ENCODE measurements around the gene NXPH3. TPM values are rescaled to one million over a fixed set of nuclear protein-coding genes. Genes with fewer than 3 reads are reported as not detected.

The NXPH3 gene
- total and polyA plus RNA-seq, 2 donors (not counting 3 experiments of a cell fraction or from before 2014, with no cell fraction given), result 1.7 to 2.0 TPM

GRCh38 chr17:49596613-49597244, 21.1 kb downstream of the NXPH3 start:
- Histone ChIP-seq H3K27me3 (ENCODE audit: control insufficient read depth in 2 of 2, insufficient read depth in 2 of 2, low read length in 2 of 2) (no peaks in the 10 kb centered on the region), H3K9ac (replicated peaks; ENCODE audit: extremely low read depth, insufficient read depth, low read length) (no peak overlapping the region), H3K4me2 (ENCODE audit: insufficient read depth, low read length) (no peak overlapping the region), H3K27ac (ENCODE audit: insufficient read depth, low read depth, low read length) (no peak overlapping the region), H3K9me1 (replicated peaks; ENCODE audit: control insufficient read depth, extremely low read depth, insufficient read depth, low read length) (no peaks in the 10 kb centered on the region), H2AFZ (ENCODE audit: low read depth, low read length) (no peak overlapping the region), H3K36me3 (ENCODE audit: control insufficient read depth in 2 of 2, extremely low read depth in 1 of 2, insufficient read depth in 2 of 2, low read length in 2 of 2) (peaks cover 2 to 13% of the 10 kb centered on the region in 2 experiments), H3K4me1 (ENCODE audit: control insufficient read depth, extremely low read depth, insufficient read depth, low read length) (peaks cover 7% of the 10 kb centered on the region), H3K9me3 (replicated peaks; ENCODE audit: control insufficient read depth, insufficient read depth, low read length) (no peaks in the 10 kb centered on the region), H3K79me2 (ENCODE audit: control insufficient read depth, insufficient read depth, low read length) (no peaks in the 10 kb centered on the region), H3K4me3 (replicated peaks in 1 of 3; ENCODE audit: insufficient read depth in 1 of 3, low read depth in 1 of 3, low read length in 3 of 3) (no peak overlapping the region), H4K20me1 (replicated peaks; ENCODE audit: control insufficient read depth, extremely low read depth, insufficient read depth, low read length) (no peaks in the 10 kb centered on the region)
- dilution Hi-C loops (cut with MboI; ENCODE audit: extremely low pct_ligation_motif_present, low sequenced_read_pairs) (no loop called here), intact Hi-C loops (cut with micrococcal nuclease) (no loop called here)
- FAIRE-seq (no peak), DNase-seq (ENCODE audit: low read depth, low spot score) (no peak)
- ChIA-PET POLR2A (no interaction called here), CTCF (interaction anchor here (0.8 to 3.5 kb wide), 9 partner anchors 11 to 400 kb away, joined by 3 to 15 read pairs (median 4); partner anchors contain the start of gene NXPH3)
- no TSS peak for BruUV-seq (replicated peaks)
- TF ChIP-seq FOS (IDR thresholded peaks at IDR 0.05; ENCODE audit: borderline replicate concordance, insufficient read depth, low read length) (no peak), POLR2A (IDR thresholded peaks at IDR 0.05; ENCODE audit: low read depth, low read length) (no peak)

- CTCF ChIA-PET, result interaction anchor here (0.7 to 3.5 kb wide), 12 partner anchors 11 to 399 kb away, joined by 3 to 15 read pairs (median 4); partner anchors contain the start of gene NXPH3
- Histone ChIP-seq H2AFZ (ENCODE audit: low read depth, low read length) (no peak overlapping the region), H3K27ac (ENCODE audit: insufficient read depth, low read depth, low read length) (no peak overlapping the region), H3K4me3 (replicated peaks in 1 of 3; ENCODE audit: insufficient read depth in 1 of 3, low read depth in 1 of 3, low read length in 3 of 3) (no peak overlapping the region), H3K9me1 (replicated peaks; ENCODE audit: control insufficient read depth, extremely low read depth, insufficient read depth, low read length) (no peaks in the 10 kb centered on the region), H3K4me1 (ENCODE audit: control insufficient read depth, extremely low read depth, insufficient read depth, low read length) (peaks cover 7% of the 10 kb centered on the region), H3K4me2 (ENCODE audit: insufficient read depth, low read length) (no peak overlapping the region), H3K9me3 (replicated peaks; ENCODE audit: control insufficient read depth, insufficient read depth, low read length) (no peaks in the 10 kb centered on the region), H3K9ac (replicated peaks; ENCODE audit: extremely low read depth, insufficient read depth, low read length) (no peak overlapping the region), H4K20me1 (replicated peaks; ENCODE audit: control insufficient read depth, extremely low read depth, insufficient read depth, low read length) (no peaks in the 10 kb centered on the region), H3K36me3 (ENCODE audit: control insufficient read depth in 2 of 2, extremely low read depth in 1 of 2, insufficient read depth in 2 of 2, low read length in 2 of 2) (peaks cover 2 to 15% of the 10 kb centered on the region in 2 experiments), H3K27me3 (ENCODE audit: control insufficient read depth in 2 of 2, insufficient read depth in 2 of 2, low read length in 2 of 2) (no peaks in the 10 kb centered on the region), H3K79me2 (ENCODE audit: control insufficient read depth, insufficient read depth, low read length) (no peaks in the 10 kb centered on the region)
- DNase-seq (ENCODE audit: low read depth, low spot score) (no peak), FAIRE-seq (no peak)
- dilution Hi-C loops (cut with MboI; ENCODE audit: extremely low pct_ligation_motif_present, low sequenced_read_pairs), result no loop called here
- POLR2A ChIA-PET, result no interaction called here
- BruUV-seq (replicated peaks), result no TSS peak
- intact Hi-C loops (cut with micrococcal nuclease), result no loop called here
- TF ChIP-seq JUN (IDR thresholded peaks at IDR 0.05; ENCODE audit: borderline replicate concordance, insufficient read depth, insufficient read length, low read depth), result no peak
- TF ChIP-seq FOS (IDR thresholded peaks at IDR 0.05; ENCODE audit: borderline replicate concordance, insufficient read depth, low read length), result no peak
- no peak for TF ChIP-seq MAX (IDR thresholded peaks at IDR 0.05; ENCODE audit: insufficient read depth, insufficient read length)
- TF ChIP-seq GATA2 (IDR thresholded peaks at IDR 0.05; ENCODE audit: insufficient read depth, insufficient read length, low read depth, low read length), result no peak
- TF ChIP-seq EZH2 (IDR thresholded peaks at IDR 0.05; ENCODE audit: borderline replicate concordance, low read depth, low read length, severe bottlenecking), result no peak
- TF ChIP-seq POLR2AphosphoS5 (IDR thresholded peaks at IDR 0.05; ENCODE audit: insufficient read depth, low read depth, low read length), result no peak
- no peak for TF ChIP-seq MYC (IDR thresholded peaks at IDR 0.05; ENCODE audit: low read depth, low read length)
- no peak for TF ChIP-seq POLR2A (IDR thresholded peaks at IDR 0.05; ENCODE audit: low read depth, low read length)
- TF ChIP-seq CTCF (IDR thresholded peaks at IDR 0.05; ENCODE audit: extremely low read depth in 1 of 2, insufficient read depth in 1 of 2, low read depth in 1 of 2, low read length in 2 of 2), result no peak
Observed at GRCh38 chr17:49597436-49597835, 21.8 kb downstream of the NXPH3 start.

Data from endothelial cell of umbilical vein (primary cell).